Choroid plexus epithelial cell (primary cell): ENCODE measurements around the gene HOXA2.

Experiments
- DNase-seq: peaks from one replicate; pipeline ENCODE4 v3.0.0-alpha.2; 2010; ENCODE audit warnings: low read depth
- H3K4me3 ChIP-seq: 2 replicates; pipeline ENCODE4 v1.5.1; 2011; ENCODE audit warnings: low read depth, mild to moderate bottlenecking, control low read depth, low read length, moderate library complexity
- CTCF ChIP-seq: conservative IDR thresholded peaks from 2 replicates; pipeline ENCODE4 v1.5.1; 2011; ENCODE audit warnings: low read depth, mild to moderate bottlenecking, control low read depth, inconsistent platforms, low read length, moderate library complexity

The HOXA2 gene

GRCh38 chr7:27104341-27105058 lies 2.0 kb upstream of the HOXA2 start:
- TF ChIP-seq CTCF = no peak
- no peak for DNase-seq
- no peak overlapping the region for H3K4me3 ChIP-seq

- no peak for DNase-seq
- TF ChIP-seq CTCF = no peak
- H3K4me3 ChIP-seq = no peak overlapping the region
These were observed 1.2 kb upstream of the HOXA2 start for GRCh38 chr7:27103489-27104226.

- DNase-seq = no peak
- no peak overlapping the region for H3K4me3 ChIP-seq
- no peak for TF ChIP-seq CTCF
These were observed 414 bp downstream of the HOXA2 start for GRCh38 chr7:27101957-27102580.

- DNase-seq = no peak
- no peak for TF ChIP-seq CTCF
- no peak overlapping the region for H3K4me3 ChIP-seq
These were observed 1.1 kb downstream of the HOXA2 start for GRCh38 chr7:27101171-27101956.

- no peak for TF ChIP-seq CTCF
- no peak overlapping the region for H3K4me3 ChIP-seq
- DNase-seq = no peak
These were observed 1.8 kb downstream of the HOXA2 start for GRCh38 chr7:27100694-27101170.

GRCh38 chr7:27099453-27100370 lies 2.8 kb downstream of the HOXA2 start:
- H3K4me3 ChIP-seq = no peak overlapping the region
- no peak for TF ChIP-seq CTCF
- no peak for DNase-seq
